SK-N-MC (cell line): ENCODE measurements around the gene ATP13A1.

Source experiments
- DNase-seq: peaks from one replicate; pipeline ENCODE4 v3.0.0-alpha.2; 2011; ENCODE audit warnings: low read depth, low spot score
- H3K27ac ChIP-seq: fragments of 200-600 bp; sonication (generic); 2 replicates; pipeline ENCODE4 v1.5.1; 2016; ENCODE audit warnings: mixed run types
- H3K36me3 ChIP-seq: fragments of 200-600 bp; sonication (generic); 2 replicates; pipeline ENCODE4 v1.6.1; 2017; ENCODE audit warnings: antibody characterized with exemption, low read length, mixed read lengths; ENCODE audit not compliant: insufficient read depth
- H3K4me3 ChIP-seq: fragments of 200-600 bp; sonication (generic); 2 replicates; pipeline ENCODE4 v1.5.1; 2016
- H3K9ac ChIP-seq: fragments of 200-600 bp; sonication (generic); 2 replicates; pipeline ENCODE4 v1.8.0; 2017; ENCODE audit warnings: mixed run types, mixed read lengths; ENCODE audit not compliant: insufficient read length
- H3K9me3 ChIP-seq: fragments of 200-600 bp; sonication (generic); 2 replicates; pipeline ENCODE4 v1.6.1; 2017; ENCODE audit warnings: low read depth, mild to moderate bottlenecking, antibody characterized with exemption, low read length, moderate library complexity, mixed read lengths
- EZH2 ChIP-seq: fragments of 200-600 bp; sonication (generic); IDR thresholded peaks from one replicate; pipeline ENCODE4 v1.6.1; 2017; ENCODE audit warnings: antibody characterized with exemption
- FOXP2 ChIP-seq: optimal IDR thresholded peaks from 2 replicates; pipeline ENCODE3; 2011; ENCODE audit warnings: mild to moderate bottlenecking, moderate library complexity; ENCODE audit not compliant: insufficient read depth; ENCODE audit errors: extremely low read length, control extremely low read depth
- POLR2AphosphoS5 ChIP-seq: IDR thresholded peaks from 2 replicates; pipeline ENCODE4 v1.6.1; 2012; ENCODE audit warnings: mild to moderate bottlenecking, low read depth, low read length, borderline replicate concordance

Gene ATP13A1

GRCh38 chr19:19656451-19657396, 6.8 kb downstream of the ATP13A1 start:
- H3K4me3 ChIP-seq: no peak overlapping the region
- H3K9ac ChIP-seq: no peak overlapping the region
- H3K27ac ChIP-seq: no peak overlapping the region
- no peak for TF ChIP-seq POLR2AphosphoS5
- TF ChIP-seq EZH2: no peak
- TF ChIP-seq FOXP2: no peak
- peaks cover 79% of the 10 kb centered on the region for H3K36me3 ChIP-seq
- no peak for DNase-seq
- no peaks in the 10 kb centered on the region for H3K9me3 ChIP-seq

GRCh38 chr19:19655641-19656343, 7.7 kb downstream of the ATP13A1 start:
- TF ChIP-seq EZH2 (no peak), FOXP2 (no peak), POLR2AphosphoS5 (no peak)
- DNase-seq: no peak
- Histone ChIP-seq H3K9ac (no peak overlapping the region), H3K9me3 (no peaks in the 10 kb centered on the region), H3K27ac (no peak overlapping the region), H3K4me3 (no peak overlapping the region), H3K36me3 (peaks cover 88% of the 10 kb centered on the region)

GRCh38 chr19:19655051-19655594, 8.4 kb downstream of the ATP13A1 start:
- no peak overlapping the region for H3K9ac ChIP-seq
- peaks cover 91% of the 10 kb centered on the region for H3K36me3 ChIP-seq
- H3K4me3 ChIP-seq: no peak overlapping the region
- no peaks in the 10 kb centered on the region for H3K9me3 ChIP-seq
- no peak for DNase-seq
- no peak overlapping the region for H3K27ac ChIP-seq
- TF ChIP-seq EZH2: no peak
- no peak for TF ChIP-seq POLR2AphosphoS5
- no peak for TF ChIP-seq FOXP2

GRCh38 chr19:19654441-19654840, 9.0 kb downstream of the ATP13A1 start:
- H3K9ac ChIP-seq: no peak overlapping the region
- DNase-seq: no peak
- no peak overlapping the region for H3K27ac ChIP-seq
- no peak overlapping the region for H3K4me3 ChIP-seq
- TF ChIP-seq POLR2AphosphoS5: no peak
- no peak for TF ChIP-seq EZH2
- TF ChIP-seq FOXP2: no peak
- H3K36me3 ChIP-seq: peaks cover 90% of the 10 kb centered on the region
- no peaks in the 10 kb centered on the region for H3K9me3 ChIP-seq

- H3K9me3 ChIP-seq: no peaks in the 10 kb centered on the region
- TF ChIP-seq EZH2 (no peak), POLR2AphosphoS5 (no peak), FOXP2 (no peak)
- DNase-seq: no peak
- peaks cover 86% of the 10 kb centered on the region for H3K36me3 ChIP-seq
- H3K9ac ChIP-seq: no peak overlapping the region
- no peak overlapping the region for H3K27ac ChIP-seq
- no peak overlapping the region for H3K4me3 ChIP-seq
These were observed 9.8 kb downstream of the ATP13A1 start for GRCh38 chr19:19653597-19654147.

- no peak overlapping the region for H3K27ac ChIP-seq
- H3K9ac ChIP-seq: no peak overlapping the region
- TF ChIP-seq EZH2 (no peak), FOXP2 (no peak)
- H3K4me3 ChIP-seq: no peak overlapping the region
- no peak for DNase-seq
- peaks cover 76% of the 10 kb centered on the region for H3K36me3 ChIP-seq
- no peaks in the 10 kb centered on the region for H3K9me3 ChIP-seq
These were observed 10.8 kb downstream of the ATP13A1 start for GRCh38 chr19:19652482-19653295.

GRCh38 chr19:19651076-19651475, 12.4 kb downstream of the ATP13A1 start:
- no peak overlapping the region for H3K4me3 ChIP-seq
- H3K9me3 ChIP-seq: no peaks in the 10 kb centered on the region
- no peak overlapping the region for H3K9ac ChIP-seq
- TF ChIP-seq FOXP2 (no peak), POLR2AphosphoS5 (no peak), EZH2 (no peak)
- DNase-seq: no peak
- H3K36me3 ChIP-seq: peaks cover 74% of the 10 kb centered on the region; the same call in 1 of the 2 replicates
- no peak overlapping the region for H3K27ac ChIP-seq

GRCh38 chr19:19650331-19650730, 13.1 kb downstream of the ATP13A1 start:
- Histone ChIP-seq H3K9ac (no peak overlapping the region), H3K4me3 (no peak overlapping the region), H3K27ac (no peak overlapping the region), H3K36me3 (peaks cover 71% of the 10 kb centered on the region; the same call in 1 of the 2 replicates), H3K9me3 (no peaks in the 10 kb centered on the region)
- no peak for TF ChIP-seq FOXP2
- TF ChIP-seq POLR2AphosphoS5: no peak
- TF ChIP-seq EZH2: no peak
- no peak for DNase-seq
